Aorta (tissue), 5 donors: ENCODE results near the gene SCIMP. TPM values are rescaled to one million over a fixed set of nuclear protein-coding genes. Genes with fewer than 3 reads are reported as not detected.
A peak's percentile ranks its signal among the peaks of the same experiment; 100 is the strongest.

ENCODE experiments used
- ATAC-seq: fragments of 200-7000 bp; cut with Tn5 transposase; one replicate; pipeline ENCODE4 v1.9.1; 2022; ENCODE audit warnings: moderate library complexity; ENCODE audit not compliant: low FRiP score
- DNase-seq, 2 donors: peaks; one replicate each; pipeline ENCODE4 v3.0.0-alpha.2; 2020
- H3K27ac ChIP-seq, 2 donors: one replicate each; pipeline ENCODE4 v1.5.1; 2013; ENCODE audit warnings: low read length in 2 of 2, mild to moderate bottlenecking in 2 of 2, moderate library complexity in 2 of 2, control low read depth in 1 of 2, inconsistent platforms in 1 of 2, low read depth in 1 of 2
- H3K27me3 ChIP-seq, 2 donors: one replicate each; pipeline ENCODE4 v1.6.1; 2013; ENCODE audit warnings: control low read depth in 1 of 2, low read length in 1 of 2, mild to moderate bottlenecking in 1 of 2, moderate library complexity in 1 of 2; ENCODE audit not compliant: insufficient read depth in 2 of 2, control insufficient read depth in 1 of 2
- H3K36me3 ChIP-seq, 2 donors: one replicate each; pipeline ENCODE4 v1.6.1; 2013; ENCODE audit warnings: control low read depth in 1 of 2, low read length in 1 of 2, mild to moderate bottlenecking in 1 of 2; ENCODE audit not compliant: insufficient read depth in 2 of 2, control insufficient read depth in 1 of 2
- H3K4me1 ChIP-seq, 2 donors: one replicate each; pipeline ENCODE4 v1.6.1; 2013; ENCODE audit warnings: low read length in 2 of 2, control low read depth in 1 of 2, mild to moderate bottlenecking in 1 of 2, moderate library complexity in 1 of 2; ENCODE audit not compliant: insufficient read depth in 2 of 2, control insufficient read depth in 1 of 2
- H3K4me3 ChIP-seq, 2 donors: one replicate each; pipeline ENCODE4 v1.5.1; 2013; ENCODE audit warnings: low read length in 2 of 2, control low read depth in 1 of 2, mild to moderate bottlenecking in 1 of 2
- H3K9me3 ChIP-seq: one replicate; pipeline ENCODE4 v1.6.1; 2013; ENCODE audit warnings: mild to moderate bottlenecking, low read length; ENCODE audit not compliant: control insufficient read depth
- WGBS, 2 donors: extraction: QIAGEN DNeasy Blood & Tissue Kit; methylation state at CpG; one replicate each; pipeline ENCODE4 v1.1.7; 2013; 5-methylcytosine and 5-hydroxymethylcytosine counted together
- intact Hi-C, 2 donors: fragments of 100-400 bp; cut with DNase I; formaldehyde crosslinking; loops; one replicate each; pipeline versions ENCODE4 v1.14.2 to v1.15.0; 2022
- polyA plus RNA-seq, 2 donors: library from polyadenylated mRNA; stranded (reverse); fragments of 200-250 nt; gene quantifications; one replicate each; pipeline ENCODE4 v1.2.3, GENCODE V29; 2013
- total RNA-seq, 2 donors: library from RNA; stranded (reverse); fragmentation: NEBNext Ultra II Directional; extraction: Animal tissue kit (Norgen Biotek cat#: 25700); gene quantifications; one replicate each; pipeline ENCODE4 v1.2.1, GENCODE V29; 2021
- donor health status: healthy with polysubstance abuse.
- donor health status: Bipolar disorder and iron deficiency.
- donor health status: DM: no; HTN: no; CAD: no.
- donor health status: DM: no; HTN: no; CAD: no.
- donor health status: DM: yes; HTN: yes; CAD: no.

Gene SCIMP
- total and polyA plus RNA-seq, 4 donors: 0.84 to 8.0 (median 6.0) TPM

- Histone ChIP-seq H3K27me3 (no peaks in the 10 kb centered on the region), H3K9me3 (no peaks in the 10 kb centered on the region), H3K4me3 (no peak overlapping the region), H3K4me1 (no peaks in the 10 kb centered on the region), H3K36me3 (no peaks in the 10 kb centered on the region), H3K27ac (no peak overlapping the region)
- intact Hi-C loops: no loop called here
- ATAC-seq (no peak), DNase-seq (no peak)
- 81 to 88% methylated on average over 1 of the region's 1 CpG for WGBS, 2 donors
These were observed 30.8 kb downstream of the SCIMP start for GRCh38 chr17:5203908-5204294.

- 96% methylated on average over 14 of the region's 14 CpGs for WGBS, 2 donors
- Histone ChIP-seq H3K4me3 (no peak overlapping the region), H3K9me3 (no peaks in the 10 kb centered on the region), H3K4me1 (no peaks in the 10 kb centered on the region), H3K27me3 (no peaks in the 10 kb centered on the region), H3K27ac (no peak overlapping the region), H3K36me3 (no peaks in the 10 kb centered on the region)
- DNase-seq (no peak), ATAC-seq (no peak)
- intact Hi-C loops: no loop called here
These were observed 31.3 kb downstream of the SCIMP start for GRCh38 chr17:5203178-5203907.

GRCh38 chr17:5201011-5201410 lies 33.6 kb downstream of the SCIMP start:
- intact Hi-C loops: no loop called here
- no peaks in the 10 kb centered on the region for H3K36me3 ChIP-seq
- H3K4me1 ChIP-seq: no peaks in the 10 kb centered on the region
- no peaks in the 10 kb centered on the region for H3K27me3 ChIP-seq
- DNase-seq (no peak), ATAC-seq (no peak)
- H3K4me3 ChIP-seq: no peak overlapping the region
- no peaks in the 10 kb centered on the region for H3K9me3 ChIP-seq
- 89 to 92% methylated on average over 8 of the region's 8 CpGs for WGBS, 2 donors
- H3K27ac ChIP-seq: no peak overlapping the region

- Histone ChIP-seq H3K9me3 (no peaks in the 10 kb centered on the region), H3K4me1 (no peaks in the 10 kb centered on the region), H3K36me3 (no peaks in the 10 kb centered on the region), H3K27ac (no peak overlapping the region), H3K27me3 (no peaks in the 10 kb centered on the region), H3K4me3 (no peak overlapping the region)
- intact Hi-C loops: no loop called here
- DNase-seq (no peak), ATAC-seq (no peak)
- WGBS, 2 donors: 36 to 54% methylated on average over 2 of the region's 2 CpGs
These were observed 34.3 kb downstream of the SCIMP start for GRCh38 chr17:5200360-5200759.

DNA sequence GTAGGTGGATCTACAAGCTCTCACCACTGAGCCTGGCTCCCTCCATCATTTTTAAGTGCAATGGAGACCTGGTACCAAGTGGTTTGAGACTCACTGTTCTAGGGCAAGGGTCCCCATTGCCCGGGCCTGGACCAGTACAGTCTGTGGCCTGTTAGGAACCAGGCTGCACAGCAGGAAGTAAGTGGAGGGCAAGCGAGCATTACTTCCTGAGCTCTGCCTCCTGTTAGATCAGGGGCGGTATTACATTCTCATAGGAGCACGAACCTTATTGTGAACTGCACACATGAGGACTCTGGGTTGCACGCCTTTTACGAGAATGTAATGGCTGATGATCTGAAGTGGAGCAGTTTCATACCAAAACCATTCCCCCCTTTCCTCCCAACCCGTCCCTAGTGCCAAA lies 36.2 kb downstream of the SCIMP start:
- DNase-seq (no peak), ATAC-seq (no peak)
- no peaks in the 10 kb centered on the region for H3K36me3 ChIP-seq
- H3K27ac ChIP-seq: no peak overlapping the region
- no peaks in the 10 kb centered on the region for H3K27me3 ChIP-seq
- intact Hi-C loops: no loop called here
- WGBS, 2 donors: 92 to 95% methylated on average over 7 of the region's 7 CpGs
- H3K4me3 ChIP-seq: no peak overlapping the region
- no peaks in the 10 kb centered on the region for H3K4me1 ChIP-seq
- no peaks in the 10 kb centered on the region for H3K9me3 ChIP-seq

DNA sequence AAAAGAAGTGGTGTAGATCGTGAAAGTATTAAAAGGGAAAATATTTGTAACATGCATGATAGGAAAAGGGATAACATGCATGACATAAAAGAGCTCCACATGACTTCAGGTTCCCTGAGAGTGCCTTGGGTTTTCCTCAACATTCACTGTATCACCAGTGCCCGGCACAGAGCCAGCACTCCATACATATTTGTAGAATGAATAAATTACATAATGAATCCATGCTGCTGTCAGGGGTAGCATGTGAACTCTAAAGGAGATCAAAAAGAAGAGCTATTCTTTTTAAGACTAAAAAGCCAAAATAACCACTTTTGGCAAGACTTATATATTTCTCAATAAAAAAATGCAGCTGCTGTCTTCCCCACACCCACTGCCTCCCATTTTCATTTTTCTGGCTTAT lies 40.3 kb downstream of the SCIMP start:
- Histone ChIP-seq H3K4me1 (no peaks in the 10 kb centered on the region), H3K9me3 (peaks cover 1% of the 10 kb centered on the region), H3K36me3 (no peaks in the 10 kb centered on the region), H3K4me3 (no peak overlapping the region), H3K27ac (no peak overlapping the region), H3K27me3 (no peaks in the 10 kb centered on the region)
- ATAC-seq (no peak), DNase-seq (no peak)
- intact Hi-C loops: no loop called here
- 84 to 86% methylated on average over 2 of the region's 2 CpGs for WGBS, 2 donors

DNA sequence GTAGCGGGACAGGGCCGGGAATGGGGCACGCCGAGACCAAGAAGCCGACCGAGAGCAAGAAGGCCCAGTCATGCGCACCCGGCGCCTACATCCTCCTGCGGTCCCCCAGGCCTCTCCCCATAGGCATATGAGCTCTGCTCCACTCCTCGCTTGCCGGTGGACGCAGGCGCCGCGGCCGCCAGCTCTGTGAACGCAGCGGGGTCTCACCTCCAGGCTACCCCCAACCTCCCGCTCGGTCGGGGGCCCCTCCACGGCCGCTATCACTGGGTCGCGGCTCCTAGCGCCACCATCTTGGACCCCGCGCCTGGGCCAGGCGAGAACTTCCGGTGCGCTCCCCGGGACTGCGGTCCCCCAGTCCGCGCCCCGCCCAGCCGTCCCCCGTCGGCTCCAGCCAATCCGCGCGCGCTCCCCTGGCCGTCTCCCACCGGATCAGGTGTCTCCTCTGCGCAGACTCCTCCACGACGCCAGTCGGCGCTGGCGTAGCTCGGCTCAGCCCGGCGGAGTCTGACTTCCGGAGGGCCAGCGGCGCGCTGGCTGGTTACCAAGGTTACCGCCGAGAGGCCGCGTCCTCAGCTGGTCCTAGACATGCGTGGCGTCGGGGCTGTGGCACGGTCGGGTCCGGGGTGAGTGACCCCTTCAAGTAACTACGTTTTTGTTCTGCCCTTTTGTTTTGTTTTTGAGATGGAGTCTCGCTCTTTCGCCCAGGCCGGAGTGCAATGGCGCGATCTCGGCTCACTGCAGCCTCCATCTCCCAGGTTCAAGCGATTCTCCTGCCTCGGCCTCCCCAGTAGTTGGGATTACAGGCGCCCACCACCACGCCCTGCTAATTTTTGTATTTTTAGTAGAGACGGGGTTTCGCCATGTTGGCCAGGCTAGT lies 42.9 kb downstream of the SCIMP start, which contains the start of gene ZNF594:
Gene ZNF594 (minus strand): TSS at position 328 of the 877 bp plus-strand sequence. CDS start 7,612 bp downstream, outside the sequence.
- Histone ChIP-seq H3K36me3 (no peaks in the 10 kb centered on the region), H3K4me1 (no peaks in the 10 kb centered on the region), H3K27me3 (no peaks in the 10 kb centered on the region), H3K27ac (peak within 1 kb of the TSS in 1 of 2 donors; percentile 25), H3K4me3 (peak within 1 kb of the TSS; percentile 73 to 92), H3K9me3 (peaks cover 7% of the 10 kb centered on the region)
- 2 to 3% methylated on average over 62 to 82 of the region's 82 CpGs for WGBS, 2 donors
- intact Hi-C loops: loop anchor here in 1 of 2 donors (2.0 kb wide), 1 partner anchor 247 kb away; the partner anchor contains the start of gene C1QBP
- DNase-seq: peak; percentile 98 to 99
- peak; percentile 100 for ATAC-seq

GRCh38 chr17:5184288-5184687 lies 50.4 kb downstream of the SCIMP start:
- intact Hi-C loops: no loop called here
- H3K36me3 ChIP-seq: no peaks in the 10 kb centered on the region
- DNase-seq: no peak
- ATAC-seq: no peak
- H3K9me3 ChIP-seq: peaks cover 33% of the 10 kb centered on the region
- H3K4me1 ChIP-seq: no peaks in the 10 kb centered on the region
- no peak overlapping the region for H3K4me3 ChIP-seq
- 97% methylated on average over 2 of the region's 2 CpGs for WGBS, 2 donors
- no peaks in the 10 kb centered on the region for H3K27me3 ChIP-seq
- no peak overlapping the region for H3K27ac ChIP-seq
